ENCODE measurements around the gene MOV10L1.

The MOV10L1 gene

GRCh38 chr22:50185375-50186087 lies 95.7 kb downstream of the MOV10L1 start, which contains the start of gene TRABD:
Gene TRABD (plus strand): TSS chr22:50185913. CDS start chr22:50193061, 7,148 bp downstream.
- peak; percentile 99 for DNase-seq (ENCODE audit: low spot score)
- in situ Hi-C loops (cut with MboI; ENCODE audit: low pct_unique_long_range_greater_than_20kb, low sequenced_read_pairs, unreplicated experiment): no loop called here
- TF ChIP-seq, protein P1, sequence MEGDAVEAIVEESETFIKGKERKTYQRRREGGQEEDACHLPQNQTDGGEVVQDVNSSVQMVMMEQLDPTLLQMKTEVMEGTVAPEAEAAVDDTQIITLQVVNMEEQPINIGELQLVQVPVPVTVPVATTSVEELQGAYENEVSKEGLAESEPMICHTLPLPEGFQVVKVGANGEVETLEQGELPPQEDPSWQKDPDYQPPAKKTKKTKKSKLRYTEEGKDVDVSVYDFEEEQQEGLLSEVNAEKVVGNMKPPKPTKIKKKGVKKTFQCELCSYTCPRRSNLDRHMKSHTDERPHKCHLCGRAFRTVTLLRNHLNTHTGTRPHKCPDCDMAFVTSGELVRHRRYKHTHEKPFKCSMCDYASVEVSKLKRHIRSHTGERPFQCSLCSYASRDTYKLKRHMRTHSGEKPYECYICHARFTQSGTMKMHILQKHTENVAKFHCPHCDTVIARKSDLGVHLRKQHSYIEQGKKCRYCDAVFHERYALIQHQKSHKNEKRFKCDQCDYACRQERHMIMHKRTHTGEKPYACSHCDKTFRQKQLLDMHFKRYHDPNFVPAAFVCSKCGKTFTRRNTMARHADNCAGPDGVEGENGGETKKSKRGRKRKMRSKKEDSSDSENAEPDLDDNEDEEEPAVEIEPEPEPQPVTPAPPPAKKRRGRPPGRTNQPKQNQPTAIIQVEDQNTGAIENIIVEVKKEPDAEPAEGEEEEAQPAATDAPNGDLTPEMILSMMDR (IDR thresholded peaks at IDR 0.05; ENCODE audit: extremely low read depth, insufficient read depth, missing control alignments): no peak

GRCh38 chr22:50186181-50186714 lies 96.4 kb downstream of the MOV10L1 start:
- TF ChIP-seq, protein P1 (IDR thresholded peaks at IDR 0.05; ENCODE audit: extremely low read depth, insufficient read depth, missing control alignments): no peak
- in situ Hi-C loops (cut with MboI; ENCODE audit: low pct_unique_long_range_greater_than_20kb, low sequenced_read_pairs, unreplicated experiment): no loop called here

DNA sequence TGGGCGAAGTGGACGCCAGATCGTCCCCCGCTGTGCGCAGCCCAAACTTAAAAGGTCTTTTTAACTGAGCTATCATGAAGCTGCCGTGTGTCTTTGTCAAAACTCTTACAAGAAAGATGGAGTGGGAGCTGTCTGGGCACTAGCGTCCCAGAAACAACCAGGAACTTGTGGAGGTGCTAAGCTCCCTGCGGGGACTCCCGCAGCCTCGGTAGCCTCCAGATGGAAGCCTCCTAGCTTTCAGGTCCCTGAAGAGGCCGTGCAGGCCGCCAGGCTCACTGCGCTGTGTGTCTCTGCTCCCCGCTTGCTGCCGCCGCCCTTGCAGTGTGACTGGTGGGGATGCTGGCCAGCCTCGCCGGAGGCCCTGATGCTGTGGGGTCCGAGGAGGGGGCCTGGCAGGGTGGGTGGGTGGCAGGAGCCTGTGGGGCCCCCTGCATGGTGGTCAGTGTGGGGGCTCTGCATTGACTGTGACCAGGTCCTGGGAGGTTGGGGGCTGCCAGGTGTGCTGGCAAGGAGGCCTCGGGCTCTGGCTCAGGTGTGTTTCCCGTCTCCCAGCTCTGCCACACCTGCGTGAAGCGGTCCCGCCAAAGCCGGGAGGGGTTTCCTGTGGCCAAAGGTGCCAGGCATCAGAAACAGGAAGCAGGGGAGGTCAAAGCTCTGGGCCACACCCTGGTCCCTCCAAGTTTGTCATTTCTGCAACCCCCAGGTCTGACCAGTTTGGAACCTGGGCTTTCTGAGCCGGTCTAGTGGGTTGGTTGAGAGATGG lies 97.1 kb downstream of the MOV10L1 start:
- in situ Hi-C loops (cut with MboI; ENCODE audit: low pct_unique_long_range_greater_than_20kb, low sequenced_read_pairs, unreplicated experiment): no loop called here
- TF ChIP-seq, protein P1 (IDR thresholded peaks at IDR 0.05; ENCODE audit: extremely low read depth, insufficient read depth, missing control alignments): no peak
- no peak for DNase-seq (ENCODE audit: low spot score)

More at GRCh38 chr22:50186181-50186714, 96.4 kb downstream of the MOV10L1 start:
- DNase-seq (ENCODE audit: low spot score): no peak

GRCh38 chr22:50188356-50188755 lies 98.5 kb downstream of the MOV10L1 start:
- no peak for DNase-seq (ENCODE audit: low spot score)
- in situ Hi-C loops (cut with MboI; ENCODE audit: low pct_unique_long_range_greater_than_20kb, low sequenced_read_pairs, unreplicated experiment): no loop called here
- TF ChIP-seq, protein P1 (IDR thresholded peaks at IDR 0.05; ENCODE audit: extremely low read depth, insufficient read depth, missing control alignments): no peak

- no peak for DNase-seq (ENCODE audit: low spot score)
- in situ Hi-C loops (cut with MboI; ENCODE audit: low pct_unique_long_range_greater_than_20kb, low sequenced_read_pairs, unreplicated experiment): no loop called here
These were observed 99.5 kb downstream of the MOV10L1 start for GRCh38 chr22:50189184-50189848.

GRCh38 chr22:50189849-50190181 lies 100.0 kb downstream of the MOV10L1 start:
- TF ChIP-seq, protein P1 (IDR thresholded peaks at IDR 0.05; ENCODE audit: extremely low read depth, insufficient read depth, missing control alignments): no peak
- in situ Hi-C loops (cut with MboI; ENCODE audit: low pct_unique_long_range_greater_than_20kb, low sequenced_read_pairs, unreplicated experiment): no loop called here
- no peak for DNase-seq (ENCODE audit: low spot score)

More at GRCh38 chr22:50189184-50189848, 99.5 kb downstream of the MOV10L1 start:
- TF ChIP-seq, protein P1 (IDR thresholded peaks at IDR 0.05; ENCODE audit: extremely low read depth, insufficient read depth, missing control alignments): no peak

Measured in GM13977 (cell line).